HG03108 (cell line): Measurements from ENCODE around the gene TAC4.
A peak's percentile ranks its signal among the peaks of the same experiment; 100 is the strongest.

Experiments
- ATAC-seq: cut with Tn5 transposase; IDR thresholded peaks from one replicate; pipeline ENCODE4 v1.9.1; 2021; ENCODE audit warnings: moderate library complexity; ENCODE audit not compliant: unreplicated experiment

Gene TAC4

DNA sequence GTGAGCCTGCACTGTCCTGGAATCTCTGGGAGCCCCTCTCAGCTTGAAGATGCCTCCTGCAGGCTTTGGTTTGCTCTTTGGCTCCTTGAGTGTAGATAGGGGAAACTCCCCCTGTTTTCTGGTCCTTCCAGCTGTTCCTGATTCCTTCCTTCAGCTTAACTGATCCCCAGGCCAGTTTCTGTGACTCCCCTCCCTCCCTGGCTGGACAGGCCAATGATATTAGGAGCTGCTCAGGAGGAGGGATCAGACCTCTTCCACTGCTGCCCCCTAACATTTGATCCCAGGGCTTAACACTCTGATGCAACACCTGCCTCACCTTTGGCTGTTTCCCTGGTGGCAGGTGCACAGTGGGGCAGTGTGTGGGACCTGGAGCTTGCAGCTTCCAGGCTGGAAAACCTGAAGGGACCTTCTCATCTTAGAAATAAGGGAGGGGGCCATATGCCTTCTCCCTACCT, at the start of gene TAC4:
Gene TAC4 (minus strand): TSS at position 51 of the 455 bp plus-strand sequence. CDS start 52 bp downstream, outside the sequence.
- no peak for ATAC-seq

GRCh38 chr17:49896860-49897259, 49.0 kb upstream of the TAC4 start:
- ATAC-seq, result no peak

GRCh38 chr17:49896222-49896621, 48.4 kb upstream of the TAC4 start:
- ATAC-seq, result no peak

DNA sequence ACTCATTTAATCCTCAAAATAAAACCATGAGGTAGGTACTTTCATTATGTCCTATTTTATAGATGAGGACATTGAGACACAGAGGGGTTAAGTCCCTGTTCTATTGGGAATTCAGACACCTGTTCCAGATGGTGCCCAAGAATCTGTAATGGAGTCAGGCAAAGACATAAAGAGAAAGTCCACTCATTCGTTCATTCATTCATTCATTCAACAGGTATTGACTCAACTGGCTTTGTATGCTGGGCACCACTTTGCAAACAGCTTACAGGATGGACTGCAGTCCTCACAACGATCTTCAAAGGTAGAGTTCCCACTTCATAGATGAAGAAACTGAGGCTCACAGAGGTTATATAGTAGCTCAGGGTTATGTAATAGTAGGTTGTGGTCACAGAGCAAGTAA, 47.9 kb upstream of the TAC4 start:
- no peak for ATAC-seq

DNA sequence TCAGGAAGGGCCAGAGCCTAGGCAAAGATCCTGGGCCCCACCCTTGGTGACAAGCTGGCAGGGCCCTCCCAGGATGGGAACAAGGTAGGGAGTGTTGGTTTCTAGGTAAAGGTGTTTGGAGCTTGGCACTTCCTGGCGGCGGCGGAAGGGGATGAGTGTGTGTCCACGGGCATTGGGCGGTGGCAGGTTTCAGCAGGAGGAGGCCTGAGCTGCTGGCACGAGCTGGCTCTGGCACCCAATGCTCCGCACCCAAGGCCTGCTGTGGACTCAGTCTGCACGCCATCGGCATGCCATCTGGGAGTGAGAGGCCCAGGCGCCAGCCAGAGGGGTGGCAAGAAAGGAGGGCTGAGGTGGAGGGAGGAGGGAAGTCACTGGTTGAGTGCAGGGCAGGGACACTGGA, 46.9 kb upstream of the TAC4 start:
- no peak for ATAC-seq

- no peak for ATAC-seq
Measured at GRCh38 chr17:49891694-49892389, 44.0 kb upstream of the TAC4 start.

DNA sequence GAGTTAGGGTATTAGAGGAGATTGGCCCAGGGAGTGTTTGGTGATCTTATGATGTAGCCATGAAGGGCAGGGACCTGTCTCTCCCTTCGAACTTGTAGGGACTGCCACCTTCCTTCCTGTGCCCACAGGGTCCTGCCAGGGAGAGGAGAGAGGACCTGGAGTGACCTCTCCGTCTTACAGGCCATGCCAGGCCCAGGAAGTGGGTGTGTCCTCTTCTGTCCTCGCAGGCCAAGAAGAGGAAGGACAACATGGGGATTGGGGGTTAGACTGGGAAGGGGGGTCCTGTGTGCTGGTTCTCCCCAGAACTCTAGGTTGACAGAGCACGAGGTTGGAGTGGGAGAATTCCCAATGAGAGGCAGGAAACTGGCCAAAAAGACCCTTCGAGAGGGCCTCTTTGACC, 43.4 kb upstream of the TAC4 start:
- no peak for ATAC-seq

- ATAC-seq, result no peak
Measured at GRCh38 chr17:49890852-49891251, 43.0 kb upstream of the TAC4 start.

- ATAC-seq, result no peak
Measured at GRCh38 chr17:49890077-49890821, 42.4 kb upstream of the TAC4 start.

- ATAC-seq, result no peak
Measured at GRCh38 chr17:49889500-49889899, 41.6 kb upstream of the TAC4 start.

GRCh38 chr17:49887744-49888360, 40.0 kb upstream of the TAC4 start:
- ATAC-seq, result no peak

- no peak for ATAC-seq
Measured at GRCh38 chr17:49887086-49887743, 39.3 kb upstream of the TAC4 start.

DNA sequence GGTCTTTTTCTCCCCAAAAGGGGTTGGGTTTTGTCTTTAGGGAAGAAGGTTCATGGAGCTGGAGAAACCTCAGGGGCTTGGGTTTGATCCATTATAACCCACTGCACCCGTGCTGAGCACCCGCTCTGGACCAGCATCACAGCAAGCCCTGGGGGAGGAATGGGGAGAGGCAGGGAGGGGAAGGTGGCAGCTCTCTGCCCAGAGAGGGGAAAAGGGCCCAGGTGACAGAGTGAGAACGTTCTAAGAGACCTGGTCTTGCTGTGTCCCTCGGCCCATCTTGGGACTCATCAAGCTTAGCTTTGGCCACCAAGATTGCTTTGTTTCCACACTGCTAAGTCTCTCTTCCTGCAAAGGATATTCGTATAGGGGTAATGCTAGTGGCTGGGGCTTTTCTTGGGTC, 38.2 kb upstream of the TAC4 start:
- ATAC-seq, result no peak

DNA sequence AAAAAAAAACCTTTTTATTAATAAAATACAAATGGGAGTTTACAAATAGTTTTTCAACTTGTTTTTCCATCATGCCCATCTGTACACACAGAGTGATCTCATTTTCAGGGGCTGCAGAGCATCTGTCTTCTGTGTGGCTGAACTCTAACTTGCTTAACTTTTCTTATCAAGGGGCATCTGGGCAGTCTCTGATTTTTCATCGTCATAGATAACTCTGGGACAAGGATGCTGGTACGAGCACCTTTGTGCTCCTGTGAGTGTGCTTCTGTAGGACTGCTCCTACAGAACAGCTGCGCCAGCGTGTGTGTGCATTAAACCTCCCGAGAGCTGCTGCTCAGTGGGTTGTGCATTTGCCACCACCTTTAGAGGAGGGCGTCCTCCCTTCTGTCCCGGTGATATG, 34.6 kb upstream of the TAC4 start:
- no peak for ATAC-seq

DNA sequence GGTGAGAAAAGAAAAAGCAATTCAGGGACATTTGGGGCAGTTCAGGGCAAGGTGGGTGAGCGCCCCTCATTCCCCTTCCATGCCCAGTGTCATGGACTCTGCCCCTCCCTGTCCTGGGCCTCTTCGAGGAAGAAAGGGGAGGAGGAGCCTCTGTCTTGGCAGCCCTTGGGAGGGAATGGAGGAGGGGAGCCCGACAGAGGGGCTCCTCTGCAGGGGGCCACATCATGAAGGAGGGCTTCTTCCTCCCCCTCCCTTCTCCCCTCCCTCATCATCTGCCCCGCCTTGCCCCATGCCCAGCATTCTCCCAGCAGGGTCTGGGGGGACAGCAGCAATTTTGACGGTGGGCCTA, 33.2 kb upstream of the TAC4 start:
- ATAC-seq, result no peak

DNA sequence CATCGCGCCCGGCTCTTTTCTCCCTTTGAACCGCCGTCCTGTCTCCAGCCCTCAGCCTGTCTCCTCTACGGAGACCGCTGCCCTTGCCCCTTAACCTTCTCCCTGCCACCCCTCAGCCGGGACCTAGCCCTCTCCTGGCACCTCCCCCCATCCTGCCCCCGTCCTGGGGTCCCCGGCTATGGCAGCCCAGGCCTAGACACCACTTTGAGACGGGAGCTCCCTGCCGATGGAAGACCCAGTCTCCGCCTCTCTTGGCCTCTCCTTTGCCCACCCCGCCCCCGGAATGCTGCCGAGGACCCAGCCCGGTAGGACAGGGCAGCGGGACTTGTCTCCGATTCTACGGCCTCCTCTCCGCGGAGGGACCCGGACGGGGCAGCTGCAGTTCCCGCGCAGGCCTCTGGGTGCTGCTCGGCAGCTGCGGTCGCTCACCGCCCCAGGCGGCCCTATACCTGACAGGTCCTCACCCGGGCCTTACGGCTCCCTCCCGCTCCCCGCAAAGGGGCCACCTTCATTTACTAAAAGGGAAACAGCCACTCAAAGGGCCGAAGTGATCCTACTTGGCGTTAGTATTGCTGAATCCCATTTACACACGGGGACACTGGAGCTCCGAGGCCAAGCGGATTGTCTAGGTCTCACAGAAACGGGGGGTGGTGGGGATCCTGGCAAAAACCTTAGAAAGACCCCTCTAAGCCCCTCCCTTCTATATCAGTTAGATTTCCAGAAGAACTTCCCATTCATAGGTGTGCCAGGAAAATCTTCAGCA, 32.6 kb upstream of the TAC4 start:
- peak; percentile 66 for ATAC-seq

DNA sequence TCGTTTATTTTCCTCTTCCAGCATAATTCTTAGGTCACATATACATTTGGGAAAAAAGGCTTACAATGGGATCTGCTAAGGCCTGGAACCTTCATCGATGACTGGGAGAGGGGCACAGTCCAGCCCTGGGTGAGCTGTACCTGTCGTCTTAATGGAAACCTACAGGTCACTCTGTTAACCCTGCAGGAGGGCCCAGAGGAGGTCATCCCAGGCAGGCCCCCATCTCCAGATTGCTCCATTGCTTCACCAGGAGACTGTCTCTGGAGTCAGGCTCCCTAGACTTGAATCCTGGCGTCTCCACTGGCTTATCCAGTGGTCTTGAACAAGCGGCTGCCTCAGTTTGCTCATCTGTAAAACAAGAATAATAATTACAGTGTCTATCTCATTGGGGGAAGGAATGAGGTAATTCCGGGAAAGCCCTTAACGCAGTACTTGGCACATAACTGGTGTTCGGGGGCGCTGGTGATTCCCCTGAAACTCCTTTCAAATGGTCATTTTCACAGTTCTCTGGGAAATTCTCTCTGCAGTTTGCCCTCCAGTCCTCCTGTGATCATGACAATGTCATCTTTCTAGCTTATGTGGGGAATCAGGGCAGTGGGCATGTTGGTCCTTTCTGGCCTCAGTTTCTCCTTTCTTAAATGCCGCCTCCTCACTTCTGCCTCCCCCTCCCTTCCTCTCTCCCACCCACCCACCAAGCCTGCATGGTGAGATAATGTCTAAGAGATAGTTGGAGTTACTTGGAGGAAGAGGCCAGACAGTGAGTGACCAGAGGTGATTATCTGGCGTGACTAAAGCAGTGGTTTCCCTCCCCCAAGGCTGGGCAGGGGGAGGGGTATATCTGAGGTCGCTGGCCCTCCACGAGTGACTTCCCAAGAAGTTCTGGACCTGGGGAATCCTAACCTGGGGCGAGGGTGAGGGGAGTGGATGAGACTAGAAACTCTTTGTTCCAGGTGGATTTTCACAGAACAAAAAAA, 31.3 kb upstream of the TAC4 start:
- ATAC-seq, result no peak

GRCh38 chr17:49875685-49876084, 27.8 kb upstream of the TAC4 start:
- no peak for ATAC-seq

GRCh38 chr17:49874911-49875310, 27.0 kb upstream of the TAC4 start:
- ATAC-seq, result no peak

DNA sequence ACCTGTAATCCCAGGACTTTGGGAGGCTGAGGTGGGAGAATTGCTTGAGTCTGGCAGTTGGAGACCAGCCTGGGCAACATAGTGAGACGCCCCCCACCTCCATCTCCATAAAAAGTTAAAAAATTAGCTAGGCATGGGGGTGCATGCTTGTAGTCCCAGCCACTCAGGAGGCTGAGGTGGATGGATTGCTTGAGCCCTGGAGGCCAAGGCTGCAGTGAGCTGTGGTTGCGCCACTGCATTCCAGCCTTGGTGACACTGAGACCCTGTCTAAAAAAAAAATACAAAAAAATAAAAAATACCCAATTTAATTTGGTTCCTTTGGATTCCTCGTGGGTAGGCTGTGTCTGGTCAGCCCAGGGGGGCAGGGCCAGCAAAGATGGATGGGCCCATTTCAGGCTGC, 26.1 kb upstream of the TAC4 start:
- no peak for ATAC-seq
